ENCODE measurements around the gene OXSM. TPM values are rescaled to one million over a fixed set of nuclear protein-coding genes. Genes with fewer than 3 reads are reported as not detected.

OXSM gene
- total RNA-seq, 1 experiment from 2014 or later: 0.28 TPM

DNA sequence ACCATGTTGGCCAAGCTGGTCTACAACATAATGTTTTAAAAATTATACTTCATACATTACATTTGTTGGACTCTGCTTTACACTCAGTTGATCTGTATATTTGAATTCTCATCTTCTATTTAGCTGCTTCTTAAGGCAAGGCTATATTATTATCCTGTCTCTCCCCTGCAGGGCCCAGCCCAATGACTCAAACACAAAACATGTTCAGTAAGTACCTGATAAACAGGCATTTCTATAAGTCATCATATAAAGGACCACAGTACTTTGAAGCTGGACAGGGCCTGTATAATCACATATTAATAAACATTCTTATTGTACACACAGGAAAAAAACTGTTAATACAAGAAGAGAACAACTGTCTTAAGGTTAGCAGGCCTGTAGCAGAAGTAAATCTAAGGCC, 42.9 kb upstream of the OXSM start:
- intact Hi-C loops (cut with micrococcal nuclease; ENCODE audit: unreplicated experiment): no loop called here
- Histone ChIP-seq H3K36me3 (ENCODE audit: control insufficient read depth, insufficient read depth, low read length) (peaks cover 4% of the 10 kb centered on the region; the same call in 1 of the 2 replicates), H3K27me3 (ENCODE audit: control insufficient read depth, insufficient read depth, low read length) (no peaks in the 10 kb centered on the region), H3K9me3 (ENCODE audit: control insufficient read depth, insufficient read depth, low read depth, low read length) (no peaks in the 10 kb centered on the region), H3K4me1 (ENCODE audit: control insufficient read depth, insufficient read depth, low read length) (no peaks in the 10 kb centered on the region), H3K4me3 (ENCODE audit: low read depth in 2 of 2, low read length in 2 of 2) (no peak overlapping the region), H3K27ac (ENCODE audit: low read length) (no peak overlapping the region)
- ChIA-PET CTCF (no interaction called here), POLR2A (no interaction called here)
- ATAC-seq (no peak), DNase-seq (ENCODE audit: low read depth, low spot score) (no peak)
- BruUV-seq (replicated peaks): no TSS peak
- TF ChIP-seq TCF7L2 (IDR thresholded peaks at IDR 0.05; ENCODE audit: low read depth, low read length): no peak
- TF ChIP-seq, protein P1, sequence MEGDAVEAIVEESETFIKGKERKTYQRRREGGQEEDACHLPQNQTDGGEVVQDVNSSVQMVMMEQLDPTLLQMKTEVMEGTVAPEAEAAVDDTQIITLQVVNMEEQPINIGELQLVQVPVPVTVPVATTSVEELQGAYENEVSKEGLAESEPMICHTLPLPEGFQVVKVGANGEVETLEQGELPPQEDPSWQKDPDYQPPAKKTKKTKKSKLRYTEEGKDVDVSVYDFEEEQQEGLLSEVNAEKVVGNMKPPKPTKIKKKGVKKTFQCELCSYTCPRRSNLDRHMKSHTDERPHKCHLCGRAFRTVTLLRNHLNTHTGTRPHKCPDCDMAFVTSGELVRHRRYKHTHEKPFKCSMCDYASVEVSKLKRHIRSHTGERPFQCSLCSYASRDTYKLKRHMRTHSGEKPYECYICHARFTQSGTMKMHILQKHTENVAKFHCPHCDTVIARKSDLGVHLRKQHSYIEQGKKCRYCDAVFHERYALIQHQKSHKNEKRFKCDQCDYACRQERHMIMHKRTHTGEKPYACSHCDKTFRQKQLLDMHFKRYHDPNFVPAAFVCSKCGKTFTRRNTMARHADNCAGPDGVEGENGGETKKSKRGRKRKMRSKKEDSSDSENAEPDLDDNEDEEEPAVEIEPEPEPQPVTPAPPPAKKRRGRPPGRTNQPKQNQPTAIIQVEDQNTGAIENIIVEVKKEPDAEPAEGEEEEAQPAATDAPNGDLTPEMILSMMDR (IDR thresholded peaks at IDR 0.05): no peak
- TF ChIP-seq SIN3A (IDR thresholded peaks at IDR 0.05; ENCODE audit: borderline replicate concordance, insufficient read depth, low read depth, low read length): no peak
- TF ChIP-seq, protein P2, sequence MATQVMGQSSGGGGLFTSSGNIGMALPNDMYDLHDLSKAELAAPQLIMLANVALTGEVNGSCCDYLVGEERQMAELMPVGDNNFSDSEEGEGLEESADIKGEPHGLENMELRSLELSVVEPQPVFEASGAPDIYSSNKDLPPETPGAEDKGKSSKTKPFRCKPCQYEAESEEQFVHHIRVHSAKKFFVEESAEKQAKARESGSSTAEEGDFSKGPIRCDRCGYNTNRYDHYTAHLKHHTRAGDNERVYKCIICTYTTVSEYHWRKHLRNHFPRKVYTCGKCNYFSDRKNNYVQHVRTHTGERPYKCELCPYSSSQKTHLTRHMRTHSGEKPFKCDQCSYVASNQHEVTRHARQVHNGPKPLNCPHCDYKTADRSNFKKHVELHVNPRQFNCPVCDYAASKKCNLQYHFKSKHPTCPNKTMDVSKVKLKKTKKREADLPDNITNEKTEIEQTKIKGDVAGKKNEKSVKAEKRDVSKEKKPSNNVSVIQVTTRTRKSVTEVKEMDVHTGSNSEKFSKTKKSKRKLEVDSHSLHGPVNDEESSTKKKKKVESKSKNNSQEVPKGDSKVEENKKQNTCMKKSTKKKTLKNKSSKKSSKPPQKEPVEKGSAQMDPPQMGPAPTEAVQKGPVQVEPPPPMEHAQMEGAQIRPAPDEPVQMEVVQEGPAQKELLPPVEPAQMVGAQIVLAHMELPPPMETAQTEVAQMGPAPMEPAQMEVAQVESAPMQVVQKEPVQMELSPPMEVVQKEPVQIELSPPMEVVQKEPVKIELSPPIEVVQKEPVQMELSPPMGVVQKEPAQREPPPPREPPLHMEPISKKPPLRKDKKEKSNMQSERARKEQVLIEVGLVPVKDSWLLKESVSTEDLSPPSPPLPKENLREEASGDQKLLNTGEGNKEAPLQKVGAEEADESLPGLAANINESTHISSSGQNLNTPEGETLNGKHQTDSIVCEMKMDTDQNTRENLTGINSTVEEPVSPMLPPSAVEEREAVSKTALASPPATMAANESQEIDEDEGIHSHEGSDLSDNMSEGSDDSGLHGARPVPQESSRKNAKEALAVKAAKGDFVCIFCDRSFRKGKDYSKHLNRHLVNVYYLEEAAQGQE (IDR thresholded peaks at IDR 0.05; ENCODE audit: insufficient read depth in 1 of 2, low read depth in 2 of 2, low read length in 1 of 2): no peak
- no peak for TF ChIP-seq POLR2AphosphoS5 (IDR thresholded peaks at IDR 0.05; ENCODE audit: low read depth, low read length)
- in situ Hi-C loops (cut with HindIII; ENCODE audit: low pct_unique_long_range_greater_than_20kb, low sequenced_read_pairs): no loop called here

DNA sequence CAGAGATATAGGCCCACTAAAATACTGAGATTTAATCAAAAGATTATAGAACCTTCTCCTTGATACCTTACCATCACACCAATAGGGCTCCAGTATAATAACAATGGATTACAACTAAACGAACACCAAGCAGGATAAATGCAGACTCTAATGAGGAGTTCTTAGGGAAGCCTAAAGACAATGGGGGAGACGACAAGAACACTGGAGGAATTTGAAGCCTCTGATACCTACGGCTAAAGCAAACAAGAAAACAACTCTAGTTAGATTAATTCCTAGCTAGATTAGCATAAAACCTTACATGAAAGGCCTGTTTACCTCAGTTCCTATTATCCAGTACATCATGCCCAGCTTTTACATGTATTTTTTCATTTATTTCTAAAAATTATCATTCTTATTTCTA, 41.7 kb upstream of the OXSM start:
- in situ Hi-C loops (cut with HindIII; ENCODE audit: low pct_unique_long_range_greater_than_20kb, low sequenced_read_pairs): no loop called here
- POLR2A ChIA-PET: no interaction called here
- no peaks in the 10 kb centered on the region for H3K4me1 ChIP-seq (ENCODE audit: control insufficient read depth, insufficient read depth, low read length)
- CTCF ChIA-PET: no interaction called here
- no peak for TF ChIP-seq TCF7L2 (IDR thresholded peaks at IDR 0.05; ENCODE audit: low read depth, low read length)
- TF ChIP-seq, protein P1 (IDR thresholded peaks at IDR 0.05): no peak
- no peak for TF ChIP-seq POLR2AphosphoS5 (IDR thresholded peaks at IDR 0.05; ENCODE audit: low read depth, low read length)
- TF ChIP-seq, protein P2 (IDR thresholded peaks at IDR 0.05; ENCODE audit: insufficient read depth in 1 of 2, low read depth in 2 of 2, low read length in 1 of 2): no peak
- no peak for TF ChIP-seq SIN3A (IDR thresholded peaks at IDR 0.05; ENCODE audit: borderline replicate concordance, insufficient read depth, low read depth, low read length)
- peaks cover 4% of the 10 kb centered on the region; the same call in 1 of the 2 replicates for H3K36me3 ChIP-seq (ENCODE audit: control insufficient read depth, insufficient read depth, low read length)
- intact Hi-C loops (cut with micrococcal nuclease; ENCODE audit: unreplicated experiment): no loop called here
- no TSS peak for BruUV-seq (replicated peaks)
- DNase-seq (ENCODE audit: low read depth, low spot score): no peak
- H3K27ac ChIP-seq (ENCODE audit: low read length): no peak overlapping the region
- H3K9me3 ChIP-seq (ENCODE audit: control insufficient read depth, insufficient read depth, low read depth, low read length): no peaks in the 10 kb centered on the region
- no peaks in the 10 kb centered on the region for H3K27me3 ChIP-seq (ENCODE audit: control insufficient read depth, insufficient read depth, low read length)
- ATAC-seq: no peak
- no peak overlapping the region for H3K4me3 ChIP-seq (ENCODE audit: low read depth in 2 of 2, low read length in 2 of 2)

All from Panc1 (cell line).